ENCODE data around the gene ABCC1. TPM values are rescaled to one million over a fixed set of nuclear protein-coding genes. Genes with fewer than 3 reads are reported as not detected.

The ABCC1 gene
- total and polyA plus RNA-seq, 2 of the 4 experiments (the other 2 are of a cell fraction) = 39.4 to 66.0 TPM

- ChIA-PET CTCF (interaction anchor here (0.6 kb wide), 1 partner anchor 107 kb away, joined by 3 read pairs; no protein-coding TSS in a partner anchor), POLR2A (ENCODE audit: unreplicated experiment) (interaction anchor here (0.6 kb wide), 1 partner anchor 14 kb away, joined by 3 read pairs; no protein-coding TSS in a partner anchor)
- H3K4me3 ChIP-seq (ENCODE audit: insufficient read depth, low read depth, low read length) = no peak overlapping the region
Measured at GRCh38 chr16:16190546-16190945, 241.1 kb downstream of the ABCC1 start.

More at GRCh38 chr16:16190546-16190945, 241.1 kb downstream of the ABCC1 start:
- Histone ChIP-seq H3K9me1 (ENCODE audit: insufficient read depth, low read length) (no peaks in the 10 kb centered on the region), H3K23ac (ENCODE audit: low read depth, low read length) (no peak overlapping the region), H2BK120ac (ENCODE audit: low read depth, low read length) (no peak overlapping the region), H3K18ac (ENCODE audit: low read depth, low read length) (no peak overlapping the region), H3K79me1 (ENCODE audit: low read depth in 1 of 2, low read length in 2 of 2) (no peaks in the 10 kb centered on the region), H2AK5ac (ENCODE audit: low read depth, low read length) (no peak overlapping the region), H3K36me3 (ENCODE audit: control insufficient read depth, insufficient read depth, low read length) (no peaks in the 10 kb centered on the region; the same call in none of the 2 replicates), H4K20me1 (ENCODE audit: insufficient read depth, low read length) (no peaks in the 10 kb centered on the region), H2BK20ac (ENCODE audit: low read depth, low read length) (no peak overlapping the region), H4K8ac (ENCODE audit: low read depth in 2 of 2, low read length in 2 of 2) (no peak overlapping the region), H2BK15ac (ENCODE audit: low read depth, low read length) (no peak overlapping the region), H3K9ac (ENCODE audit: low read depth, low read length) (no peak overlapping the region), H3K4me1 (ENCODE audit: control insufficient read depth, insufficient read depth, low read length) (no peaks in the 10 kb centered on the region), H3K56ac (ENCODE audit: extremely low read depth, insufficient read depth, low read length) (no peak overlapping the region), H3K9me3 (ENCODE audit: control insufficient read depth, insufficient read depth, low read length) (no peaks in the 10 kb centered on the region), H3K4ac (ENCODE audit: low read depth, low read length) (no peak overlapping the region), H2AK9ac (replicated peaks; ENCODE audit: low read depth, low read length, poor library complexity) (peak overlapping the region; percentile 28), H3K27ac (ENCODE audit: insufficient read depth, low read length) (no peak overlapping the region), H3K14ac (replicated peaks; ENCODE audit: low read depth, low read length) (no peak overlapping the region), H4K5ac (ENCODE audit: low read depth, low read length) (no peak overlapping the region), H2AFZ (replicated peaks; ENCODE audit: low read length, poor library complexity) (no peak overlapping the region), H3K27me3 (ENCODE audit: control insufficient read depth, insufficient read depth, low read length) (peaks cover 4% of the 10 kb centered on the region), H3K4me2 (ENCODE audit: low read depth, low read length) (no peak overlapping the region), H4K91ac (ENCODE audit: insufficient read depth, low read depth, low read length) (no peak overlapping the region), H2BK5ac (ENCODE audit: low read depth, low read length, poor library complexity, severe bottlenecking) (no peak overlapping the region)
- TF ChIP-seq CEBPB (IDR thresholded peaks at IDR 0.05; ENCODE audit: low read depth, low read length) (no peak), NFE2L2 (IDR thresholded peaks at IDR 0.05; ENCODE audit: low read depth, low read length) (no peak), USF2 (IDR thresholded peaks at IDR 0.05; ENCODE audit: low read depth, low read length) (no peak), FOS (IDR thresholded peaks at IDR 0.05; ENCODE audit: low read depth, low read length) (no peak), BHLHE40 (IDR thresholded peaks at IDR 0.05; ENCODE audit: low read depth, low read length) (no peak), MAZ (IDR thresholded peaks at IDR 0.05; ENCODE audit: borderline replicate concordance, low read depth, low read length) (no peak), MAFK (IDR thresholded peaks at IDR 0.05; ENCODE audit: low read depth, low read length) (no peak), RAD21 (IDR thresholded peaks at IDR 0.05; ENCODE audit: low read length) (no peak), RCOR1 (IDR thresholded peaks at IDR 0.05; ENCODE audit: insufficient replicate concordance, low read length) (no peak), RFX5 (IDR thresholded peaks at IDR 0.05; ENCODE audit: low read depth, low read length) (no peak)
- TF ChIP-seq, protein P1, sequence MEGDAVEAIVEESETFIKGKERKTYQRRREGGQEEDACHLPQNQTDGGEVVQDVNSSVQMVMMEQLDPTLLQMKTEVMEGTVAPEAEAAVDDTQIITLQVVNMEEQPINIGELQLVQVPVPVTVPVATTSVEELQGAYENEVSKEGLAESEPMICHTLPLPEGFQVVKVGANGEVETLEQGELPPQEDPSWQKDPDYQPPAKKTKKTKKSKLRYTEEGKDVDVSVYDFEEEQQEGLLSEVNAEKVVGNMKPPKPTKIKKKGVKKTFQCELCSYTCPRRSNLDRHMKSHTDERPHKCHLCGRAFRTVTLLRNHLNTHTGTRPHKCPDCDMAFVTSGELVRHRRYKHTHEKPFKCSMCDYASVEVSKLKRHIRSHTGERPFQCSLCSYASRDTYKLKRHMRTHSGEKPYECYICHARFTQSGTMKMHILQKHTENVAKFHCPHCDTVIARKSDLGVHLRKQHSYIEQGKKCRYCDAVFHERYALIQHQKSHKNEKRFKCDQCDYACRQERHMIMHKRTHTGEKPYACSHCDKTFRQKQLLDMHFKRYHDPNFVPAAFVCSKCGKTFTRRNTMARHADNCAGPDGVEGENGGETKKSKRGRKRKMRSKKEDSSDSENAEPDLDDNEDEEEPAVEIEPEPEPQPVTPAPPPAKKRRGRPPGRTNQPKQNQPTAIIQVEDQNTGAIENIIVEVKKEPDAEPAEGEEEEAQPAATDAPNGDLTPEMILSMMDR (conservative IDR thresholded peaks at IDR 0.05; ENCODE audit: low read depth, low read length) = no peak
- no TSS peak for BruUV-seq (replicated peaks)
- dilution Hi-C loops (cut with HindIII; ENCODE audit: low sequenced_read_pairs, unreplicated experiment) = no loop called here
- intact Hi-C loops (cut with micrococcal nuclease) = loop anchor here (5.0 to 10.0 kb wide), 2 partner anchors 418 to 486 kb away; no protein-coding TSS in a partner anchor
- no CpG with 5 or more reads among the region's 5 CpGs for WGBS, 2 experiments (ENCODE audit: extremely low coverage in 2 of 2, insufficient read length in 1 of 2)
- DNase-seq = no peak
- in situ Hi-C loops (cut with MboI; ENCODE audit: low sequenced_read_pairs) = loop anchor here (10.0 kb wide), 1 partner anchor 426 kb away; no protein-coding TSS in a partner anchor
- ATAC-seq (ENCODE audit: low read depth) = no peak

All from IMR-90 (cell line).